GM11168 (cell line): ENCODE data around the gene ANKRD33B.

Experiments
- in situ Hi-C: fragments of 300-500 bp; cut with MboI; formaldehyde crosslinking; loops from one replicate; pipeline ENCODE4 v1.12.0; 2022; ENCODE audit warnings: low sequenced_read_pairs; ENCODE audit not compliant: unreplicated experiment

The ANKRD33B gene

DNA sequence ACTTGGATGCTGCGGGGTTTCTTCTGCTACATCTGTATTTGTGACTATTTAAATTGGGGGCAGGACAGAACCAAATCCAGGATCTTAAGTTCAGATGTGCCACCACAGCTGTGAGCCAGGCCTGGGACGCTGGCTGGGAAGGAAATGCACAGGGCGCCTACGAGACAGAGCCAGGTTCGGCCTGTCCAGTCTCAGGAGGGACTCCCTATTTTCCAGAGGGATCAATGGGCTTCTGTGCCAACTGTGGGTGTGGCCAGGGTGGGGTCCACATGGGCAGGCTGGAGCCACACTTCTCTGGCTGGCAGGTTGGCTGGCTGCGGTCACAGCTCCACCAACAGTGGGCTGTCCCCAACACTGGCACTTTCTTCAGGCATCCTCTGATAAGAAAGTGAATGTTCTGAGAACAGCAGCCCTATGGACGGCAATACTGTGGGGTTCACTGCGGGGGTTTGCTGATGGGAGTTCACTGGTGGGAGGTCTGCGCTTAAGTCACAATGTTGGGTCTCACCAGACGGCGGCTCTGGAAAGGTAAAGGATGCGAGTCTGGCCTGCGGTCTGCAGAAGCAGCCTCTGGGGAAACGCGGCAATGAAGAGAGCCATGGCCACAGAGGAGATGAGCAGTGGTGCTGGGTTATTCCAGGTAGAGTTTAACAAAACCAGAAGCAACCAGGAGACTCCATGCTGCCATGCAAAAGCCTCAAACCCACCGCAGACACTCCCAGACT is 119.1 kb downstream of the ANKRD33B start:
- in situ Hi-C loops: no loop called here

DNA sequence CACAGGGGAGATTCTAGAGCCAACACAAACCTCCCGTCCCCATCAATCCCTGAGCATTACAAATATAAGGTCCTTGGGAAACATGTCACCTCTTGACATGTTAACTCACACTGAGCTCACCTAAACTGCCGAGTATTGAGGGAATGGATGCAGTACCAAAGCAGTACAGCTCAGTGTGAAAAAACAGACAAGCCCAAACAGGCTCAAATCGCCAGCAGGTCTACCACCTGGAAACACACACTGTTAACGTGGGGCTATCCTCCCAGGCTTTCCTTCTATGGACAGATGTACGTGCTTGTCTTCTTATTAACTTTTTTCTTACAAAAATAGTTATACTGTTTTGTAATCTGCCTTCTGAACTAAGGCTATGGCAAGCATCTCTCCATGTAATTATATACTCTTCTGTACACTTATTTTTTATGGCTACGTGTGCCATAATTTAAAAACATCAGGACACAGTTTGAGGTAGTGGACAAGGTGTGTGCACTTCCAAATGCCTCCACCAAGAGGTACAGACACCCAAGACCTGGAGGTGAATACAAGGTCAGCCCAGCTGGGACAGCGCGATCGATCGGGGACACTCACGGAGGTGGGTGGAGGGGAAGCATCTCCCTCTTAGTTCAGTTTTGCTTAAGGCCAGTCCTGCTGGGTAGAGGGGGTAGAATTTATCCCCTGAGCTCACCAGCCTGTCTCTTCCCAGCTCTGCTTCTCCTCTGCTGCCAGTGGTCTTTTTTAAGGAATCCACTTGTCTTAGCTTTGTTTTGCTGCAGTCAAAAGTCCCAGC is 120.6 kb downstream of the ANKRD33B start:
- in situ Hi-C loops: no loop called here

GRCh38 chr5:10685115-10685521 is 121.2 kb downstream of the ANKRD33B start:
- in situ Hi-C loops: no loop called here

DNA sequence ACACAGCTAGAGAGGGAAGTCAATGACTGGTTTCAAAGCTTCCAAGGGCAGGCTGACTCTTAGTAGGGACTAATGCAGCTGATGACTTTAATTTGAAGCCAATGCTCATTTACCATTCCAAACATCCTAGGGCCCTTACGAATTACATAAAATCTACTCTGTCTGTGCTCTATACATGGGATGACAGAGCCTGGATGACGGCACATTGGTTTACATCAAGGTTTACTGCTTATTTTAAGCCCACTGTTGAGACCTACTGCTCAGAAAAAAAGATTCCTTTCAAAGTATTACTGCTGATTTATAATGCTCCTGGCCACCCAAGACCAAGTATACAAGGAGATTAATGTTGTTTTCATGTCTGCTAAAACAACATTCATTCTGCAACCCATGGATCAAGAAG is 123.0 kb downstream of the ANKRD33B start:
- in situ Hi-C loops: no loop called here

DNA sequence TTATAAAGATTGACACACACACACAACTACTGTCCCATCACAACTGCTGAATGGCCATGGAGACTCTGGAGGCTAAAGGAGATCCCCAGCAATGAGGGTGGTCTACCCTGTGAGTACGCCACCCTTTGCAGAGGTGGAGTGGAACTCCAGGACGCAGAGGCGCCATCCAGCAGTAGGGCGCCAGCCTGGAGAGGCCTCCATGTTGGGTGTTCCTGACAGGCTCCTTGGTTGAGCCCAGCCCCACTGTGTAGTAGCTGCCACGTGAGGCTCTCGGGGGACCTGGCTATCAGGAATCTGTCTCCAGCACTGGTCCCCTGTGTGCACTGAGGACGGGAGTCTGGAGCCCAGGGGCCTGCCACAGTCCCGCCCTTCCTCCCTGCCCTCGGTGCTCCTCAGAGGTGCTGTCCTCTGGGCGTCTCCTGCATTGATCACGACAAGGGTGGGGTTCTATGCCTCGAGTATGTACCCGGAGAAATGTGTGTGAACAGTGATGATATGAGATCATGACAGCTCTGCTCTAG is 124.8 kb downstream of the ANKRD33B start:
- in situ Hi-C loops: no loop called here

- in situ Hi-C loops: no loop called here
These were observed 125.7 kb downstream of the ANKRD33B start for GRCh38 chr5:10689391-10690081.

GRCh38 chr5:10690460-10691440 is 126.9 kb downstream of the ANKRD33B start:
- in situ Hi-C loops: no loop called here

- in situ Hi-C loops: no loop called here
These were observed 128.2 kb downstream of the ANKRD33B start for GRCh38 chr5:10691826-10692785.

- in situ Hi-C loops: no loop called here
These were observed 131.3 kb downstream of the ANKRD33B start for GRCh38 chr5:10695055-10695649.

GRCh38 chr5:10695759-10696543 is 132.1 kb downstream of the ANKRD33B start:
- in situ Hi-C loops: no loop called here

DNA sequence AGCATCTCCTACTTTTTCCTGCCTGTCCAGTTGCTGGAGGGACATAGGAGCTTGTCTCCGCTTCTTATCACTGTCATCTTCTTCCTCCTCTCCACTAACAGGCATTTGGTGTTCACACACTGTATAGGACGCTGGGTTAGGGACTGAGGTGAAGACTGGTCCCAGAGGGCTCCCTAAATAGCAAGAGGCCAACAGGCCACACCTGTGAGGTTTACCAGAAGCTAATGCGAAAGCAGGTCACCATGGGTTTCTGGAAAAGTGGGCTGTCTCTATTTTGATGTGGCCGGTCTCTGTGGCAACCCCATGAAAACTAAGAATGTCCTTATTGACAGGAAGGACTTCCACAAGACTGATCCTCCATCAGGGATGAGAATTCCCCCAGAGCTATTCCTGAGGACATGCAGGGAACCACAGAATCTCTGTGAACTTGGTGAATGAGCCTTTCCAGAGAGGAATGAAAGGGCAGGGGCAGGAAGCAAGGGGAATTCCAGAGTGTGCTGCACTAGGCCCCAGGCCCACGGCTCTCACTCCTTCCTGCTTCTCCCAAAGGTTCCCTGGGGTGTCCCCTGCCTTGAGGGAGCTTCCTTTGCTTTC is 135.5 kb downstream of the ANKRD33B start:
- in situ Hi-C loops: no loop called here

- in situ Hi-C loops: no loop called here
These were observed 136.1 kb downstream of the ANKRD33B start for GRCh38 chr5:10699987-10700386.

DNA sequence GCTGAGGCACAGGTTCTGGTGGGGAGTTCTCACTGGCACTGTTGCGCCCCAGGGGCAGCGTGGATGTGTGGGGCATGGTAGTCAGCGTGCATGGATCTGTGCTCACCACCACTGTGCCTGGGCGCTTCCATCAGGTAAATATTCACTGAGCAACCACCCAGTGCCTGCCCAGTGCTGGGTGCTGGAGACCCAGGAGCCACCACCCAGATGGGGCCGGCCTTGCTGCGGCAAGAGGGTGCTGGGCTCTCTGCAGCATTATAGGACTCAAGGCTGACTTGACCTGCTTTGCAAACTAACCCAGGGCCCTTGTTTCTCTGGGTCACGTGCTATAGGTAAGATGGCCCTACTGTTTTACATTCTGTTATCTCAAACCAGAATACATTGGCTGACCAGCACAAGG is 136.6 kb downstream of the ANKRD33B start:
- in situ Hi-C loops: no loop called here

DNA sequence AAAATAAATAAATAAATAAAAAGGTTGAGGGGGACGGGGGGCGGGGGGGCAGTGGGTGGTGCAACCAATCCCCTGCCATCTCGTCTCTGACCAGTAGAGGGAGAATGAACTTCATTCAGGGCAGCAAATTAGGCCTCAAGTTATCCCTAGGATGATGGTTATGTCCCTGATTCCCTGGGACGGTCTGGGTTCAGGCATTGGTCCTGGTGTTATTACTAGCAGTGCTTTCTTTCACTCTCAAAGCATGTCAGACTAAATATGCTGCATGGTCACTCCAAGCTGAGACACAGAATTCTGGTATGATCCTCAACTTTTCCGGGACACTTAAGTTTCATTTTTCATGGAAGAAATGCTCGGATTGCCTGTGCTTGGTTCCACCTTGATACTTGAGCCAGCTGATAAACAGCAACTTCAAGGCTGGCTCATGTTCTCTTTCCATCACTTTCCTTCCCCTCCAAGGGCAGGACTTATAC is 137.7 kb downstream of the ANKRD33B start:
- in situ Hi-C loops: no loop called here

DNA sequence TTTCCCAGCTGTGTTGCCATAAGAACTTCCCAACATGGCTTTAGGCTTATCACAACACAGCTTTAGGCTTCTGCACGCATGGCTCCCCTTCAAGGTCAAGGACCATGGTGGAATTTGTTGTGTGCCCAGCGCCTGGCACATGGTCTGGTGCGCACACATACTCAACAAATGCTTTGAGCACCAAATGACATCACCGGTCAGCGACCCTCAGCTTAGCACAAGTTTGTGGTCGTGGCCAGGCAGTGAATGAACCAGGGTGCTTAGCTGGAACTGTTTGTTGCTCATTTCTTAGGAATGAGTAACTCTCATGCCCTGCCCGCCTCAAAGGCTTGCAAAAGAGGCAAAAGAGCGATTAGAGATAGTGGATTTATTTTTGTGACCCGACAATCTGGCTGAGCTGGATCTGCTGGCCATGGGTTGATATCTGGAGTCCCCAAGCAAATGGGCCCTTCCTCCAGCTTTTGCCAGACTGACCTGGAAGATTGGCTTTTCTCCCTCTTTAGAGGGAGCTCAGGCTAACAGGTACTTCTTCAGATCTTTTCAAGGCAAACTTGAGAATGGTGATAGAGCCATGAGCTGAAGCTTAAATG is 138.3 kb downstream of the ANKRD33B start:
- in situ Hi-C loops: no loop called here

DNA sequence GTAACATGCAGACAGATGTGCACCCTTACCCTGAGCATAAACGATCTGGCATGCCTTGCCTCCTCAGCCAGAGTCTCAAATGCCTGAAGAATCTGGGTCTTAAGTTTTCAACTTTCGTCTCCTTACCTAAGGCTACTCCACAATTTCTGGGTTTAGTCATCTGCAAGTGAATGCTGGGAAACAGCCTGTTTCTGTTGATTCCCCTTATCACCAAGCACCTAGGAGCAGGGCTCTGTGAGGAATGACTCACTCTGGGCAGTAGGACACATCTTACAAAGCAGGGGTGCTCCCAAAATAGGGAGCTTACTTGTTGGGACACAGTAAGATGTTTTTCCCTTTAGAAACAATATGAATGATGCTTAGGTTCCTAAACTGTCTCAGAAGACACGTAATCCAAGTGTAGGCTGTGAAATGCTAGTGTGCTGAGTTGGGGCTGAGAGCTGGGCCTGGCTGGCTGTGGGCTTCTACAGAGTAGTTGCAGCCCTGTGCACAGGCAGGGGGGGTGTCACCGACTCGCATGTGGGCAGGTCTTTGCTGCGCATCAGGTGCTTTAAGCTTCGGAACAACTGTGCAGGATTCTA is 139.1 kb downstream of the ANKRD33B start:
- in situ Hi-C loops: no loop called here
